GM13976 (cell line): Measurements from ENCODE around the gene FMNL2.

Experiments used
- DNase-seq: peaks from one replicate; pipeline ENCODE4 v3.0.0; 2012; ENCODE audit warnings: low spot score
- CTCF ChIP-seq: IDR thresholded peaks from 2 replicates; pipeline ENCODE4 v1.5.1; 2012; ENCODE audit warnings: borderline replicate concordance, mild to moderate bottlenecking; ENCODE audit not compliant: insufficient read depth; ENCODE audit errors: extremely low read depth, missing control alignments, control extremely low read depth
- in situ Hi-C: fragments of 300-500 bp; cut with MboI; formaldehyde crosslinking; loops from one replicate; pipeline ENCODE4 v1.12.0; 2022; ENCODE audit warnings: low sequenced_read_pairs, mixed read lengths, inconsistent platforms; ENCODE audit not compliant: unreplicated experiment

Gene FMNL2

GRCh38 chr2:152418688-152419087 lies 83.7 kb downstream of the FMNL2 start:
- no peak for TF ChIP-seq CTCF
- in situ Hi-C loops: no loop called here
- no peak for DNase-seq

GRCh38 chr2:152419944-152420343 lies 85.0 kb downstream of the FMNL2 start:
- in situ Hi-C loops: no loop called here
- DNase-seq: no peak
- TF ChIP-seq CTCF: no peak

GRCh38 chr2:152420363-152420762 lies 85.4 kb downstream of the FMNL2 start:
- in situ Hi-C loops: no loop called here
- no peak for DNase-seq
- TF ChIP-seq CTCF: no peak

- no peak for TF ChIP-seq CTCF
- DNase-seq: no peak
- in situ Hi-C loops: no loop called here
Measured at GRCh38 chr2:152420936-152421335, 86.0 kb downstream of the FMNL2 start.

GRCh38 chr2:152421521-152422370 lies 86.8 kb downstream of the FMNL2 start:
- TF ChIP-seq CTCF: no peak
- in situ Hi-C loops: no loop called here
- no peak for DNase-seq

- no peak for TF ChIP-seq CTCF
- in situ Hi-C loops: no loop called here
- no peak for DNase-seq
Measured at GRCh38 chr2:152423684-152424083, 88.7 kb downstream of the FMNL2 start.
